GM12873 (cell line): ENCODE results near the gene RASAL3.

Source experiments
- CTCF ChIP-seq: IDR thresholded peaks from 2 replicates; pipeline ENCODE4 v1.5.1; 2012; ENCODE audit warnings: low read depth, mild to moderate bottlenecking, moderate library complexity, low read length, control low read depth; ENCODE audit not compliant: insufficient read depth; ENCODE audit errors: missing control alignments

RASAL3 gene

DNA sequence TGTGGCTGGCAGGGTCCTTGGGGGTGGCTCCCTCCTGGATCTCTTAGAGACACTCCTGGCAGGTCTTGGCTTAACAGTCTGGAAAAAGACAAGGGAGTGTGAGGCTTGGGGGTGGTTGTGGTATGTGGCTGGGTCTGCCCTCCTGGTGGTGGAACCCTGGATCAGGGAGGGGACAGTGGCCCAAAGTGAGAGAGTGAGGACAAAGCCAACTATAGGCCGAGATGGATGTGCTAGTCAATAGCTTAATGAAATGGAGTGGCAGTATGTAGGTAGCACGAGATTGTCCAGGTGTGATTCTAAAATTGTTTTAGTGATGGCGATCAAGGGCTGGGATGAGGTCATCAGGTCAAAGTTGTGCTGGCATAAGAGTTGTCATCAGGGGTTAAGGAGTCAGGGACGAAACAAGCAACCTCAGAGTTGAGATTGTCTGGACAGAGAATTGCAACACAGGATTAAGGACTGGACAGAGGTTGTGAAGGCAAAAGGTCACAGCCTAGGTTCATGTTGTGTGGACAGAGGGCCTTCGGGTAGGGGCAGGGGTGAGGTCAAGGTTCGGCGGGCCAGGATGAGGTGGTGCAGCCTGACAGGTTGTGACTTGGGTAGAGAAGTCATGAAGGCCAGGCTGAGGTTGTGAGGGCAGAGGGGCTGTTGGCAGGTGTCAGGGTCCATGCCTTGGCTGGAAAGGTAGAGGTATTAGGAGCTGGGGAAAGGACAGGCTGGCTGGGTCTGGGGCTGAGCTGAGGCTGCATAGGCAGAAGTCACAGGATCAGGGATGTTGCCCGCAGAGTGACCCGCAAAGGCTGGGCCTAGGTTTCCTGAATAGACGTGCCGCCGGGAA is 4.5 kb upstream of the RASAL3 start:
- no peak for TF ChIP-seq CTCF

DNA sequence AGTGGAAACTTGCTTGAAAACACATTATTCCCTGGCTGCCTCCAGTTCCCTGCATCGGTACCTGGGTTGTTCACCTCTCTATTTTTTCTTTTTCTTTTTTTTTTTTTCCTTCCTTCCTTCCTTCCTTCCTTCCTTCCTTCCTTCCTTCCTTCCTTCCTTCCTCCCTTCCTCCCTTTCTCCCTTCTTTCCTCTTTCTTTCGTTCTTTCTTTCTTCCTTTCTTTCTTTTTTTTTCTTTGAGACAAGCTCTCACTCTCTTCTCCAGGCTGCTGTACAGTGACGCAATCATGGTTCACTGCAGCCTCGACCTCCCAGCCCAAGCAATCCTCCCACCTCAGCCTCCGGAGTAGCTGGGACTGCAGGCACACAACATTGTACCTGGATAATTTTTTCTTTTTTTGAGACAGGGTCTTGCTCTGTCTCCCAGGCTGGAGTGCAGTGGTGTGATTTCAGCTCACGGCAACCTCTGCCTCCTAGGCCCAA is 3.4 kb upstream of the RASAL3 start:
- TF ChIP-seq CTCF, result no peak

- TF ChIP-seq CTCF, result no peak
Observed at GRCh38 chr19:15466851-15467733, 2.7 kb upstream of the RASAL3 start.

DNA sequence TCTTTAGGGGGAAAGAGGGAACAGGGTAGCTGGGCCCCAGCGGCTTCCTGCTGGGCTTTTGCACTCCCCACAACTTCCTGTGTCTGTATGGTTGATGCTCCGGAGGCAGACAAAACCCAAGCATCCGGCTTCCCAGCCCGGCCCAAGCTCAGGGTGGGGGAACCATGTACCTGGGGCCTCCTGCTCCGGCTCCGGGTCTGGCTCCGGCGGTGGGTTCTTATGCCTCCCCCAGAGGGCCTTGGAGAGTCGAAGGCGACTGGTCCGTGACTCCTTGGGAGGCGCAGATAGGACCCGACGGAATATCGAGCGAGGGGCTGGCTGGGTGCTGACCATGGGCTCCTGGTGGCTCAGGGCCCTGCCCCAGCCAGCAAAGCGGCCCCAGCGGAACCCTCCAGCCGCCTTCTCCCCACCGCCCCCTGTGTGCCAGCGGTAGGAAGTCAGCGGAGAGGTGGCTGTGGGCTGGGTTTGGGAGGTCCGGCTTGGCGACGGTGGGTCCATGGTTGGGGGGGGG is 428 bp downstream of the RASAL3 start:
- TF ChIP-seq CTCF, result no peak

DNA sequence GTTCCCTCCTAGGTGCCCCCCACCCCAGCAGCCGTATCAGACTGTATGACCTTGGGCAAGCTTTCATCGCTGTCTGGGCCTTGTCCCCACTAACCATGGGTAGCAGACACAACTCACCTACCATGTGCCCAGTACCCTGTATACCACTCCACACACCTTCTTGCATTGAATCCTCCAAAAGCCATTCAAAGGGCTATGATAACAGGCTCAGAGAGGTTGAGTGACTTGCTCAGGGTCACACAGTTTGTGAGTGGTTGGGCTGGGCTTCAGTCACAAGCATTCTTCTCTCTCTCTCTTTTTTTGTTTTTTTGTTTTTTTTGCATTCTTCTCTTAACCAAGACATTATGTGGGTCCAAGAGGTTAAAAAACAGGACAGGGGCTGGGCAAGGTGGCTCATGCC is 2.6 kb downstream of the RASAL3 start:
- TF ChIP-seq CTCF, result no peak

GRCh38 chr19:15457701-15458484 is 6.5 kb downstream of the RASAL3 start:
- no peak for TF ChIP-seq CTCF
